ENCODE results near the gene PTPRT.

GRCh38 chr20:42380287-42380686, 809.4 kb downstream of the PTPRT start:
- TF ChIP-seq POLR2A (IDR thresholded peaks at IDR 0.05) (no peak), CTCF (IDR thresholded peaks at IDR 0.05) (no peak)

Measured in Peyer's patch (tissue), 4 donors.